ENCODE data around the gene BDNF. TPM values are rescaled to one million over a fixed set of nuclear protein-coding genes. Genes with fewer than 3 reads are reported as not detected.
A peak's percentile ranks its signal among the peaks of the same experiment; 100 is the strongest.

The BDNF gene
- total RNA-seq (6.4 and 16.7 TPM in 2 replicates), polyA plus RNA-seq (11.2 and 15.0 TPM in 2 replicates), polyA minus RNA-seq (ENCODE audit: low replicate concordance) (0.35 and 3.7 TPM in 2 replicates)
- 8.6 and 12.0 TPM in 2 replicates for polyA plus RNA-seq (2012)

- peak within 1 kb of the TSS; percentile 68 for H3K9ac ChIP-seq (ENCODE audit: insufficient read depth, low read length)
- peak within 1 kb of the TSS; percentile 82 to 91 (median 87) for H3K4me3 ChIP-seq (replicated peaks in 1 of 4; ENCODE audit: control extremely low read depth in 1 of 4, insufficient read depth in 1 of 4, low read depth in 3 of 4, low read length in 4 of 4)
- peak within 1 kb of the TSS; percentile 64 for H3K27ac ChIP-seq (ENCODE audit: insufficient read depth, low read length)
- H4K20me1 ChIP-seq (ENCODE audit: control insufficient read depth, extremely low read depth, insufficient read depth, low read length): no peaks in the 10 kb centered on the region
- H3K27me3 ChIP-seq (ENCODE audit: control insufficient read depth, insufficient read depth, low read length): peaks cover 5% of the 10 kb centered on the region
- peaks cover 2% of the 10 kb centered on the region for H3K4me1 ChIP-seq (ENCODE audit: control insufficient read depth, extremely low read depth, insufficient read depth, low read length)
- H3K36me3 ChIP-seq (ENCODE audit: control insufficient read depth, insufficient read depth, low read length): no peaks in the 10 kb centered on the region
- H2AFZ ChIP-seq (ENCODE audit: low read length): peak within 1 kb of the TSS; percentile 69
- H3K9me3 ChIP-seq (ENCODE audit: control insufficient read depth, insufficient read depth, low read depth, low read length): no peaks in the 10 kb centered on the region
- DNase-seq (ENCODE audit: low read depth in 2 of 2): peak; percentile 45 to 63
- TF ChIP-seq CTCF (conservative IDR thresholded peaks at IDR 0.05 in 1 of 2, IDR thresholded peaks at IDR 0.05 in 1 of 2; ENCODE audit: low read depth in 1 of 2, low read length in 2 of 2): no peak
- TF ChIP-seq EZH2 (IDR thresholded peaks at IDR 0.05; ENCODE audit: low read length, missing control alignments): no peak
- peak within 1 kb of the TSS; percentile 91 for H3K4me2 ChIP-seq (ENCODE audit: extremely low read depth, insufficient read depth, low read length)
- peaks cover 33% of the 10 kb centered on the region for H3K79me2 ChIP-seq (ENCODE audit: control insufficient read depth, insufficient read depth, low read length)
These were observed at the start of gene BDNF for GRCh38 chr11:27700351-27701301. TSS of gene BDNF (minus strand) at chr11:27700455. CDS start at chr11:27658564, 41,891 bp downstream.

- no peaks in the 10 kb centered on the region for H3K79me2 ChIP-seq (ENCODE audit: control insufficient read depth, insufficient read depth, low read length)
These were observed 40.2 kb upstream of the BDNF start for GRCh38 chr11:27740362-27741013.

More at GRCh38 chr11:27740362-27741013, 40.2 kb upstream of the BDNF start:
- no peaks in the 10 kb centered on the region for H3K4me1 ChIP-seq (ENCODE audit: control insufficient read depth, extremely low read depth, insufficient read depth, low read length)
- no peak for TF ChIP-seq EZH2 (IDR thresholded peaks at IDR 0.05; ENCODE audit: low read length, missing control alignments)
- no peak for TF ChIP-seq CTCF (conservative IDR thresholded peaks at IDR 0.05 in 1 of 2, IDR thresholded peaks at IDR 0.05 in 1 of 2; ENCODE audit: low read depth in 1 of 2, low read length in 2 of 2)
- no peak overlapping the region for H3K4me2 ChIP-seq (ENCODE audit: extremely low read depth, insufficient read depth, low read length)
- H3K9me3 ChIP-seq (ENCODE audit: control insufficient read depth, insufficient read depth, low read depth, low read length): no peaks in the 10 kb centered on the region
- H3K4me3 ChIP-seq (replicated peaks in 1 of 4; ENCODE audit: control extremely low read depth in 1 of 4, insufficient read depth in 1 of 4, low read depth in 3 of 4, low read length in 4 of 4): no peak overlapping the region
- DNase-seq (ENCODE audit: low read depth in 2 of 2): peak in 1 of 2 donors; percentile 6
- H3K36me3 ChIP-seq (ENCODE audit: control insufficient read depth, insufficient read depth, low read length): no peaks in the 10 kb centered on the region
- H3K27ac ChIP-seq (ENCODE audit: insufficient read depth, low read length): no peak overlapping the region
- H3K27me3 ChIP-seq (ENCODE audit: control insufficient read depth, insufficient read depth, low read length): no peaks in the 10 kb centered on the region
- H3K9ac ChIP-seq (ENCODE audit: insufficient read depth, low read length): no peak overlapping the region
- H4K20me1 ChIP-seq (ENCODE audit: control insufficient read depth, extremely low read depth, insufficient read depth, low read length): no peaks in the 10 kb centered on the region
- H2AFZ ChIP-seq (ENCODE audit: low read length): no peak overlapping the region
